ENCODE data around the gene LRPPRC.

DNA sequence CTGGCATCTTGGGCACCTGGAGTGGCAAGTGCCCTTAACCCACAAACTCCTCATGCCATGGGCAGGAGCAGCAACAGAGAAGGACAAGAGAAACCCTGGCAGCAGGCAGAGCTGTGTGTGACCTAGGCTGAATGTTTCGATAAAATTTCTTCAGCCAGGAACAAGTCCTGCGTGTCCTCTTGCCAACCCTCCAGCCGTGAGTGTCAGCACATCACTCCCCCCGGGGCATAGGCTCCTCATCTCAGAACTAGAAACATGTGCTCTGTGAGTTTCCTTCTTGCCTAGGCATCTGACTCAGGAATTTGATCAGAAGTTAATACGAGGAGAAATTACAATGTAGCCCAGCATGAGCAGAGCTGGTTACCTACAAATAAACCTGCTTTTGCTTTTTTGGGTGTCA, 154.8 kb downstream of the LRPPRC start:
- no peak for TF ChIP-seq EZH2 (IDR thresholded peaks at IDR 0.05; ENCODE audit: insufficient read depth, poor library complexity, severe bottlenecking)
- no peak for TF ChIP-seq EZH2phosphoT487 (IDR thresholded peaks at IDR 0.05; ENCODE audit: insufficient read depth, low read depth)
